Smooth muscle cell (in vitro differentiated cells): ENCODE results near the gene INHBE. TPM values are rescaled to one million over a fixed set of nuclear protein-coding genes. Genes with fewer than 3 reads are reported as not detected.
"Not testable (repeated sequence)": the region's sequence is repeated elsewhere in the genome, so short reads cannot be mapped to it uniquely, and the experiment has no call there.

Experiments
- DNase-seq: peaks from one replicate; lab custom pipeline; 2025; ENCODE audit not compliant: unreplicated experiment; lab: John Stamatoyannopoulos, UW
- H2AFZ ChIP-seq: fragments of 200-600 bp; sonication (generic); 2 replicates; pipeline ENCODE4 v1.6.0; 2016; ENCODE audit warnings: antibody characterized with exemption, low read depth, mild to moderate bottlenecking
- H3F3A ChIP-seq: fragments of 200-600 bp; sonication (generic); 2 replicates; pipeline ENCODE4 v1.6.0; 2017; ENCODE audit warnings: antibody characterized with exemption, low read depth
- H3K27ac ChIP-seq: fragments of 200-600 bp; sonication (generic); 2 replicates; pipeline ENCODE4 v1.5.1; 2016; ENCODE audit warnings: low read depth, mild to moderate bottlenecking
- H3K27me3 ChIP-seq: fragments of 200-600 bp; sonication (generic); 2 replicates; pipeline ENCODE4 v1.6.1; 2016; ENCODE audit warnings: low read depth, mild to moderate bottlenecking
- H3K36me3 ChIP-seq: fragments of 200-600 bp; sonication (generic); 2 replicates; pipeline ENCODE4 v1.5.1; 2016; ENCODE audit warnings: low read depth
- H3K4me1 ChIP-seq: fragments of 200-600 bp; sonication (generic); 2 replicates; pipeline ENCODE4 v1.5.1; 2016; ENCODE audit warnings: low read depth
- H3K4me2 ChIP-seq: fragments of 200-600 bp; sonication (generic); 2 replicates; pipeline ENCODE4 v1.6.0; 2016; ENCODE audit warnings: mild to moderate bottlenecking
- H3K4me3 ChIP-seq: fragments of 200-600 bp; sonication (generic); 2 replicates; pipeline ENCODE4 v1.5.1; 2016; ENCODE audit warnings: mild to moderate bottlenecking
- H3K79me2 ChIP-seq: fragments of 200-600 bp; sonication (generic); 2 replicates; pipeline ENCODE4 v1.6.0; 2016; ENCODE audit warnings: low read depth, mild to moderate bottlenecking
- H3K9ac ChIP-seq: fragments of 200-600 bp; sonication (generic); 2 replicates; pipeline ENCODE4 v1.6.0; 2016; ENCODE audit warnings: low read depth
- H3K9me3 ChIP-seq: fragments of 200-600 bp; sonication (generic); replicated peaks from 2 replicates; pipeline ENCODE4 v1.5.1; 2016; ENCODE audit warnings: low read depth
- H4K20me1 ChIP-seq: fragments of 200-600 bp; sonication (generic); 2 replicates; pipeline ENCODE4 v1.6.0; 2016; ENCODE audit warnings: low read depth
- CTCF ChIP-seq: fragments of 200-600 bp; sonication (generic); IDR thresholded peaks from 2 replicates; pipeline ENCODE4 v1.5.1; 2017; ENCODE audit warnings: borderline replicate concordance, mild to moderate bottlenecking, antibody characterized with exemption; ENCODE audit not compliant: insufficient read depth, poor library complexity, severe bottlenecking
- WGBS: methylation state at CpG from one replicate; pipeline ENCODE4 v1.1.7; 2016; ENCODE audit warnings: low lambda C conversion rate; 5-methylcytosine and 5-hydroxymethylcytosine counted together
- polyA plus RNA-seq: library from polyadenylated mRNA; unstranded; fragments of >200 nt; fragmentation: Nextera tagmentation; extraction: Ambion mirVana; gene quantifications from 2 replicates; pipeline ENCODE4 v1.2.1, GENCODE V29; 2016
- total RNA-seq: library from RNA; depleted of rRNA; stranded (reverse); fragments of >200 nt; gene quantifications from 2 replicates; pipeline ENCODE4 v1.2.3, GENCODE V29; 2014

Gene INHBE
- total and polyA plus RNA-seq, 2 experiments from 2014 or later, result 2.1 to 11.5 TPM

GRCh38 chr12:57416039-57416996 lies 38.8 kb upstream of the INHBE start:
- WGBS, result 92% methylated on average over 8 of the region's 8 CpGs
- TF ChIP-seq CTCF, result no peak
- no peaks in the 10 kb centered on the region for H3K27me3 ChIP-seq
- H4K20me1 ChIP-seq, result peaks cover 63% of the 10 kb centered on the region
- no peaks in the 10 kb centered on the region for H3F3A ChIP-seq
- no peaks in the 10 kb centered on the region for H3K36me3 ChIP-seq
- H2AFZ ChIP-seq, result no peak overlapping the region
- H3K9me3 ChIP-seq, result no peaks in the 10 kb centered on the region
- H3K9ac ChIP-seq, result no peak overlapping the region
- H3K4me3 ChIP-seq, result no peak overlapping the region
- H3K27ac ChIP-seq, result no peak overlapping the region
- no peak for DNase-seq
- peaks cover 42% of the 10 kb centered on the region for H3K79me2 ChIP-seq
- no peak overlapping the region for H3K4me2 ChIP-seq
- H3K4me1 ChIP-seq, result no peaks in the 10 kb centered on the region

GRCh38 chr12:57418255-57418654 lies 36.9 kb upstream of the INHBE start:
- Histone ChIP-seq H3K4me1 (no peaks in the 10 kb centered on the region), H3K9ac (no peak overlapping the region), H3K9me3 (no peaks in the 10 kb centered on the region), H3K79me2 (peaks cover 41% of the 10 kb centered on the region), H3F3A (no peaks in the 10 kb centered on the region), H3K4me2 (no peak overlapping the region), H2AFZ (no peak overlapping the region), H3K36me3 (no peaks in the 10 kb centered on the region), H3K27me3 (no peaks in the 10 kb centered on the region), H3K4me3 (no peak overlapping the region), H4K20me1 (peaks cover 61% of the 10 kb centered on the region), H3K27ac (no peak overlapping the region)
- no peak for DNase-seq
- no peak for TF ChIP-seq CTCF
- 98% methylated on average over 9 of the region's 9 CpGs for WGBS

- no peaks in the 10 kb centered on the region for H3K36me3 ChIP-seq
- H3K27ac ChIP-seq, result no peak overlapping the region
- no peak for DNase-seq
- no peaks in the 10 kb centered on the region for H3K4me1 ChIP-seq
- WGBS, result 100% methylated on average over 2 of the region's 2 CpGs
- H3K4me3 ChIP-seq, result no peak overlapping the region
- no peak overlapping the region for H3K4me2 ChIP-seq
- H3K9me3 ChIP-seq, result no peaks in the 10 kb centered on the region
- no peaks in the 10 kb centered on the region for H3K27me3 ChIP-seq
- no peak overlapping the region for H3K9ac ChIP-seq
- no peak overlapping the region for H2AFZ ChIP-seq
- TF ChIP-seq CTCF, result no peak
- H3K79me2 ChIP-seq, result peaks cover 46% of the 10 kb centered on the region
- H4K20me1 ChIP-seq, result peaks cover 60% of the 10 kb centered on the region
- no peaks in the 10 kb centered on the region for H3F3A ChIP-seq
Observed at GRCh38 chr12:57419495-57419894, 35.6 kb upstream of the INHBE start.

- no peaks in the 10 kb centered on the region for H3F3A ChIP-seq
- no peak overlapping the region for H3K4me3 ChIP-seq
- no peaks in the 10 kb centered on the region for H3K9me3 ChIP-seq
- H4K20me1 ChIP-seq, result peaks cover 51% of the 10 kb centered on the region
- H3K4me1 ChIP-seq, result no peaks in the 10 kb centered on the region
- H3K27me3 ChIP-seq, result no peaks in the 10 kb centered on the region
- H3K36me3 ChIP-seq, result no peaks in the 10 kb centered on the region
- H3K79me2 ChIP-seq, result peaks cover 44% of the 10 kb centered on the region
- H3K4me2 ChIP-seq, result no peak overlapping the region
- H3K27ac ChIP-seq, result no peak overlapping the region
- no peak for TF ChIP-seq CTCF
- 98% methylated on average over 5 of the region's 5 CpGs for WGBS
- no peak for DNase-seq
- no peak overlapping the region for H2AFZ ChIP-seq
- H3K9ac ChIP-seq, result no peak overlapping the region
Observed at GRCh38 chr12:57420482-57420881, 34.6 kb upstream of the INHBE start.

GRCh38 chr12:57426948-57427347 lies 28.2 kb upstream of the INHBE start:
- not testable (repeated sequence) for H3K4me2 ChIP-seq, H3K27me3 ChIP-seq, H3F3A ChIP-seq, H3K27ac ChIP-seq, H3K9ac ChIP-seq, H3K9me3 ChIP-seq, H3K4me3 ChIP-seq, DNase-seq, H2AFZ ChIP-seq, H3K36me3 ChIP-seq, H4K20me1 ChIP-seq
- Histone ChIP-seq H3K4me1 (peaks cover 11% of the 10 kb centered on the region), H3K79me2 (peaks cover 49% of the 10 kb centered on the region)
- 99% methylated on average over 10 of the region's 10 CpGs for WGBS
